HG03045 (cell line): ENCODE measurements around the gene MTERF2.
"Not testable (repeated sequence)": the region's sequence is repeated elsewhere in the genome, so short reads cannot be mapped to it uniquely, and the experiment has no call there.

ENCODE experiments used
- ATAC-seq: cut with Tn5 transposase; IDR thresholded peaks from one replicate; pipeline ENCODE4 v1.9.1; 2021; ENCODE audit warnings: mild to moderate bottlenecking, moderate library complexity; ENCODE audit not compliant: unreplicated experiment

The MTERF2 gene

GRCh38 chr12:106986625-106987389 is at the start of gene MTERF2:
MTERF2 (minus strand) TSS chr12:106987146; CDS start chr12:106978714, 8,432 bp downstream.
- ATAC-seq = peak; percentile 97

- ATAC-seq = no peak
These were observed 48.8 kb upstream of the MTERF2 start for GRCh38 chr12:107035733-107036132.

GRCh38 chr12:107033758-107034739 is 47.1 kb upstream of the MTERF2 start:
- ATAC-seq = no peak

- no peak for ATAC-seq
These were observed 45.3 kb upstream of the MTERF2 start for GRCh38 chr12:107032266-107032665.

GRCh38 chr12:107031061-107031460 is 44.1 kb upstream of the MTERF2 start:
- no peak for ATAC-seq

- ATAC-seq = no peak
These were observed 42.1 kb upstream of the MTERF2 start for GRCh38 chr12:107029081-107029480.

- no peak for ATAC-seq
These were observed 40.7 kb upstream of the MTERF2 start for GRCh38 chr12:107027636-107028053.

- ATAC-seq = no peak
These were observed 40.1 kb upstream of the MTERF2 start for GRCh38 chr12:107026806-107027635.

GRCh38 chr12:107026356-107026755 is 39.4 kb upstream of the MTERF2 start:
- ATAC-seq = not testable (repeated sequence)

GRCh38 chr12:107025671-107026070 is 38.7 kb upstream of the MTERF2 start:
- no peak for ATAC-seq

GRCh38 chr12:107019546-107019945 is 32.6 kb upstream of the MTERF2 start:
- ATAC-seq = no peak

GRCh38 chr12:107017042-107017441 is 30.1 kb upstream of the MTERF2 start:
- ATAC-seq = no peak

- no peak for ATAC-seq
These were observed 27.1 kb upstream of the MTERF2 start for GRCh38 chr12:107014055-107014454.

- no peak for ATAC-seq
These were observed 25.9 kb upstream of the MTERF2 start for GRCh38 chr12:107012736-107013425.

GRCh38 chr12:107011519-107011918 is 24.6 kb upstream of the MTERF2 start:
- ATAC-seq = no peak

- no peak for ATAC-seq
These were observed 20.5 kb upstream of the MTERF2 start for GRCh38 chr12:107007411-107007810.

- not testable (repeated sequence) for ATAC-seq
These were observed 15.7 kb upstream of the MTERF2 start for GRCh38 chr12:107002665-107003064.

GRCh38 chr12:106999446-106999845 is 12.5 kb upstream of the MTERF2 start:
- ATAC-seq = no peak

- no peak for ATAC-seq
These were observed 11.0 kb upstream of the MTERF2 start for GRCh38 chr12:106997916-106998315.

GRCh38 chr12:106996102-106996501 is 9.2 kb upstream of the MTERF2 start:
- not testable (repeated sequence) for ATAC-seq
